ENCODE measurements around the gene SIRT2. TPM values are rescaled to one million over a fixed set of nuclear protein-coding genes. Genes with fewer than 3 reads are reported as not detected.

Gene SIRT2
- total and polyA plus RNA-seq, 2 of the 8 experiments (the other 6 are each of a cell fraction or from before 2014, with no cell fraction given) = 6.5 to 10.0 TPM

DNA sequence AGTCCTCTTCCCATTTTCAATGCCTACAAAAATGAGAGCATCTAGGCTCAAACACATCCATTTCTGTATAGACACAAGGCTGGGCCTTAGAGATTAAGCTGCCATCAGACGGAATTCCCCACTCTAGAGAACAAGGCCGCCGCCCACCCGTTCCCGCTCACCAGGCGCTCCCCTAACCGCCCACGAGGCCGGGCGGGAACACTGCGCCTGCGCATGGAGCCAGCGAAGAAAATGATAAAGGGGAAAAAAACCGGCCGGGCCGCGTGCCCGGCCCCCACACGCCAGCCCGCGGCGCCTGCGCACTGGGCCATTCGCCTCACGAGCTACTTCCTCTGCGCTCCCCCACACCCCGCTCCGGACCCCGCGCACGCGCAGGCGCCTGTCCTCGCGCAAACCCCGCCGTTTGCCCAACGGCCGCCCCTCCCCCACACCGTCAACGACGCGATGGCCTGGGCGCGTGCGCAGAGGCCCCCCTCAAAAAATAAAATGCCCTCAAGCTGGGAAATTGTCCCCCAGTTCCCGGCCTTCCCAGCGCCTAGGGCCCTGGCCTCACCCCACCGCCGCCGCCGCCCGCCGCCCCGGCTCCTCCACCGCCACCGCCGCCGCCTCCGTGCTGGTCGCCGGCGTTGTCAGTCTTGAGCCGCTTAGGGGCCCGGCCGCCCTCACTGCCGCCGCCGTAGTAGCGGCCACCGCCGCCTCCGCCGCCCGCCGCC lies 50.1 kb downstream of the SIRT2 start:
- Histone ChIP-seq H2AK5ac (ENCODE audit: low read depth, low read length) (peak overlapping the region; percentile 91), H3K36me3 (ENCODE audit: control insufficient read depth in 2 of 4, insufficient read depth in 4 of 4, low read length in 3 of 4) (peaks cover 25 to 47% (median 35%) of the 10 kb centered on the region in 4 experiments), H3K79me1 (ENCODE audit: low read depth, low read length) (peaks cover 11% of the 10 kb centered on the region; the same call in 1 of the 2 replicates), H3K27ac (ENCODE audit: low read depth, low read length) (peak overlapping the region; percentile 96), H2BK12ac (ENCODE audit: low read depth, low read length) (0 out of 2 replicates have a peak overlapping the region, but pooled peaks have one; percentile 27), H3K18ac (ENCODE audit: extremely low read depth, low read length) (peak overlapping the region; percentile 90), H3K4me2 (ENCODE audit: insufficient read depth in 1 of 2, low read depth in 2 of 2, low read length in 2 of 2) (peak overlapping the region; percentile 96 to 98), H4K91ac (replicated peaks; ENCODE audit: insufficient read length, low read length) (peak overlapping the region; percentile 83), H2BK20ac (ENCODE audit: low read length) (no peak overlapping the region), H3K23ac (ENCODE audit: insufficient read length) (no peak overlapping the region), H3K27me3 (replicated peaks in 1 of 4; ENCODE audit: control insufficient read depth in 3 of 4, extremely low read depth in 1 of 4, insufficient read depth in 3 of 4, low read length in 3 of 4) (no peaks in the 10 kb centered on the region), H3K4me1 (replicated peaks in 1 of 4; ENCODE audit: control insufficient read depth in 3 of 4, insufficient read depth in 4 of 4, low read length in 3 of 4) (peaks cover 2 to 16% (median 11%) of the 10 kb centered on the region in 4 experiments), H4K5ac (ENCODE audit: insufficient read length, low read depth, low read length) (peak overlapping the region; percentile 68), H3K23me2 (ENCODE audit: low read depth, low read length) (peaks cover 22% of the 10 kb centered on the region), H3K9me3 (ENCODE audit: insufficient read depth in 2 of 2, low read depth in 1 of 2, low read length in 1 of 2) (no peaks in the 10 kb centered on the region), H2AFZ (ENCODE audit: low read length) (no peak overlapping the region), H3K4ac (replicated peaks; ENCODE audit: insufficient read length, low read depth, low read length) (peak overlapping the region; percentile 92), H4K20me1 (replicated peaks in 1 of 2; ENCODE audit: control insufficient read depth in 1 of 2, insufficient read depth in 2 of 2, low read length in 2 of 2) (peaks cover 14 to 25% of the 10 kb centered on the region in 2 experiments), H3K4me3 (ENCODE audit: extremely low read depth in 1 of 4, insufficient read depth in 2 of 4, low read depth in 3 of 4, low read length in 4 of 4) (peak overlapping the region; percentile 80 to 97 (median 95)), H3K79me2 (ENCODE audit: control insufficient read depth in 1 of 2, insufficient read depth in 2 of 2, low read length in 2 of 2) (peaks cover 22 to 45% of the 10 kb centered on the region in 2 experiments), H2BK15ac (ENCODE audit: low read length) (0 out of 2 replicates have a peak overlapping the region, but pooled peaks have one; percentile 72), H3K14ac (ENCODE audit: insufficient read length) (no peak overlapping the region), H2BK120ac (replicated peaks; ENCODE audit: low read depth, low read length) (peak overlapping the region; percentile 35), H3K9ac (replicated peaks in 1 of 4; ENCODE audit: extremely low read depth in 1 of 4, low read depth in 3 of 4, low read length in 3 of 4) (peak overlapping the region; percentile 96 to 100 (median 97)), H4K8ac (ENCODE audit: extremely low read depth, insufficient read depth, low read length) (peak overlapping the region; percentile 100), H3K56ac (replicated peaks; ENCODE audit: insufficient read length, low read depth, low read length) (peak overlapping the region; percentile 85), H2BK5ac (ENCODE audit: low read depth, low read length) (peak overlapping the region; percentile 82)
- 0% methylated on average over 30 of the region's 76 CpGs; no CpG with 5 or more reads in 1 of the 2 experiments for whole genome bisulfite sequencing, 2 experiments (ENCODE audit: extremely low coverage in 1 of 2, insufficient coverage in 1 of 2, insufficient read length in 1 of 2, insufficient replicate concordance in 2 of 2, low coverage in 1 of 2, low lambda C conversion rate in 2 of 2, missing lambda C conversion rate in 1 of 2)
- ChIA-PET POLR2A (ENCODE audit: partially characterized antibody) (interaction anchor here (0.6 to 8.3 kb wide), 35 partner anchors 10 to 249 kb away, joined by 3 to 376 read pairs (median 4); partner anchors contain the start of genes CCER2, ECH1, EIF3K and LGALS7B), CTCF (ENCODE audit: partially characterized antibody) (interaction anchor here (0.7 to 1.7 kb wide), 4 partner anchors 11 to 57 kb away, joined by 3 to 5 read pairs (median 3); no protein-coding TSS in a partner anchor)
- DNase-seq (ENCODE audit: low read depth in 1 of 2, low spot score in 2 of 2) (peak; percentile 75 to 94), FAIRE-seq (no peak)
- no peak for TF ChIP-seq TAF1 (IDR thresholded peaks at IDR 0.05; ENCODE audit: low read depth, low read length)
- peak in 1 of 2 experiments; percentile 22; a peak in 1 of 4 replicates for TF ChIP-seq SIN3A (conservative IDR thresholded peaks at IDR 0.05 in 1 of 2, IDR thresholded peaks at IDR 0.05 in 1 of 2; ENCODE audit: low read depth in 1 of 2, low read length in 2 of 2)
- no peak for TF ChIP-seq CEBPB (IDR thresholded peaks at IDR 0.05; ENCODE audit: low read depth, low read length)
- TF ChIP-seq SRF (IDR thresholded peaks at IDR 0.05; ENCODE audit: low read depth, low read length) = no peak
- TF ChIP-seq, protein P1, sequence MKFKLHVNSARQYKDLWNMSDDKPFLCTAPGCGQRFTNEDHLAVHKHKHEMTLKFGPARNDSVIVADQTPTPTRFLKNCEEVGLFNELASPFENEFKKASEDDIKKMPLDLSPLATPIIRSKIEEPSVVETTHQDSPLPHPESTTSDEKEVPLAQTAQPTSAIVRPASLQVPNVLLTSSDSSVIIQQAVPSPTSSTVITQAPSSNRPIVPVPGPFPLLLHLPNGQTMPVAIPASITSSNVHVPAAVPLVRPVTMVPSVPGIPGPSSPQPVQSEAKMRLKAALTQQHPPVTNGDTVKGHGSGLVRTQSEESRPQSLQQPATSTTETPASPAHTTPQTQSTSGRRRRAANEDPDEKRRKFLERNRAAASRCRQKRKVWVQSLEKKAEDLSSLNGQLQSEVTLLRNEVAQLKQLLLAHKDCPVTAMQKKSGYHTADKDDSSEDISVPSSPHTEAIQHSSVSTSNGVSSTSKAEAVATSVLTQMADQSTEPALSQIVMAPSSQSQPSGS (IDR thresholded peaks at IDR 0.05; ENCODE audit: low read length) = no peak
- no peak for TF ChIP-seq CHD1 (IDR thresholded peaks at IDR 0.05; ENCODE audit: low read depth, low read length)
- no peak for TF ChIP-seq FOSL1 (IDR thresholded peaks at IDR 0.05; ENCODE audit: insufficient read depth, low read depth, low read length)
- no peak for TF ChIP-seq SP2 (IDR thresholded peaks at IDR 0.05; ENCODE audit: low read length)
- TF ChIP-seq JUND (IDR thresholded peaks at IDR 0.05; ENCODE audit: low read length) = no peak
- no peak for TF ChIP-seq SUZ12 (IDR thresholded peaks at IDR 0.05; ENCODE audit: low read length)

Data from H1 (cell line).